HCT116 (cell line): Measurements from ENCODE around the gene COL4A3. TPM values are rescaled to one million over a fixed set of nuclear protein-coding genes. Genes with fewer than 3 reads are reported as not detected.

Experiments
- ATAC-seq: fragments of 200-7000 bp; cut with Tn5 transposase; 2 replicates; pipeline ENCODE4 v1.9.1; 2020; ENCODE audit warnings: mild to moderate bottlenecking, moderate library complexity
- BruUV-seq: library from RNA; stranded (reverse); fragments of 400-500 nt; replicated peaks from 2 replicates; lab custom pipeline; 2021; lab: Mats Ljungman, UMichigan
- CTCF ChIA-PET: fragments of 300-600 bp; sonication (Branson Sonifier 250); formaldehyde crosslinking; loops from one replicate; lab custom pipeline; 2021; ENCODE audit warnings: antibody characterized with exemption; lab: Charles Lee
- POLR2A ChIA-PET: fragments of 300-600, 350-600 bp; sonication (Branson Sonifier 250); formaldehyde crosslinking; loops from one replicate; lab custom pipeline; 2021; ENCODE audit warnings: antibody characterized with exemption; lab: Charles Lee
- RAD21 ChIA-PET, 2 experiments: fragments of 300-600 bp; sonication (Branson Sonifier 250); formaldehyde crosslinking; loops; one replicate each; lab custom pipeline; 2023; ENCODE audit warnings: low total read pairs in 2 of 2; ENCODE audit not compliant: uncharacterized antibody in 2 of 2, unreplicated experiment in 2 of 2, low non-redundant PET in 1 of 2; lab: Charles Lee
- DNase-seq: peaks from one replicate; pipeline ENCODE4 v3.0.0-alpha.2; 2010; ENCODE audit warnings: low read depth, low spot score
- H2AFZ ChIP-seq: fragments of 200-600 bp; shearing (Covaris generic), sonication (generic); 2 replicates; pipeline ENCODE4 v1.6.1; 2017; ENCODE audit warnings: low read depth, mixed run types, mixed read lengths, antibody characterized with exemption, low read length; ENCODE audit not compliant: poor library complexity, severe bottlenecking
- H3K27ac ChIP-seq: 2 replicates; pipeline ENCODE4 v1.5.1; 2012; ENCODE audit warnings: low read depth, low read length
- H3K27me3 ChIP-seq: fragments of 200-600 bp; sonication (generic); 2 replicates; pipeline ENCODE4 v1.6.1; 2016; ENCODE audit warnings: mixed run types, low read length, mixed read lengths; ENCODE audit not compliant: insufficient read depth
- H3K36me3 ChIP-seq, 2 experiments: fragments of 200-500 bp in 1 of 2; fragments of 200-600 bp in 1 of 2; sonication (Bioruptor generic) in 1 of 2; sonication (generic) in 1 of 2; 2 replicates each; pipeline versions ENCODE4 v1.5.1 to v1.6.1; 2014 to 2016; ENCODE audit warnings: low read length in 2 of 2, inconsistent platforms in 1 of 2, mixed read lengths in 1 of 2, mixed run types in 1 of 2; ENCODE audit not compliant: insufficient read depth in 2 of 2, control insufficient read depth in 1 of 2
- H3K4me1 ChIP-seq, 2 experiments: fragments of 200-600 bp in 1 of 2; sonication (generic) in 1 of 2; 2 replicates each; pipeline versions ENCODE4 v1.5.1 to v1.6.1; 2012 to 2017; ENCODE audit warnings: low read length in 2 of 2, inconsistent platforms in 1 of 2, mild to moderate bottlenecking in 1 of 2, mixed read lengths in 1 of 2, mixed run types in 1 of 2, moderate library complexity in 1 of 2; ENCODE audit not compliant: insufficient read depth in 2 of 2, control insufficient read depth in 1 of 2
- H3K4me2 ChIP-seq: fragments of 200-600 bp; sonication (generic); 2 replicates; pipeline ENCODE4 v1.6.1; 2017; ENCODE audit warnings: mixed run types, low read length, mixed read lengths
- H3K4me3 ChIP-seq, 2 experiments: fragments of 200-600 bp in 1 of 2; sonication (generic) in 1 of 2; replicated peaks in 1 of 2; 2 replicates each; pipeline ENCODE4 v1.5.1; 2011 to 2016; ENCODE audit warnings: low read length in 2 of 2, control low read depth in 1 of 2, low read depth in 1 of 2, mild to moderate bottlenecking in 1 of 2, mixed read lengths in 1 of 2, mixed run types in 1 of 2
- H3K79me2 ChIP-seq: fragments of 200-600 bp; sonication (generic); 2 replicates; pipeline ENCODE4 v1.6.1; 2017; ENCODE audit warnings: mild to moderate bottlenecking, mixed run types, low read length, moderate library complexity, mixed read lengths; ENCODE audit not compliant: insufficient read depth
- H3K9ac ChIP-seq: fragments of 200-600 bp; sonication (generic); 2 replicates; pipeline ENCODE4 v1.6.1; 2016; ENCODE audit warnings: low read length, mixed read lengths
- H3K9me2 ChIP-seq: fragments of 200-600 bp; sonication (generic), shearing (Covaris generic); 2 replicates; pipeline ENCODE4 v1.6.1; 2017; ENCODE audit warnings: mixed run types, mild to moderate bottlenecking, moderate library complexity; ENCODE audit not compliant: insufficient read depth
- H3K9me3 ChIP-seq, 2 experiments: fragments of 200-500 bp in 1 of 2; fragments of 200-600 bp in 1 of 2; sonication (Bioruptor generic) in 1 of 2; sonication (generic) in 1 of 2; 2 replicates each; pipeline ENCODE4 v1.6.1; 2014 to 2017; ENCODE audit warnings: low read length in 2 of 2, mixed read lengths in 2 of 2, inconsistent platforms in 1 of 2, low read depth in 1 of 2, mild to moderate bottlenecking in 1 of 2, mixed run types in 1 of 2, moderate library complexity in 1 of 2; ENCODE audit not compliant: control insufficient read depth in 1 of 2, insufficient read depth in 1 of 2
- H4K20me1 ChIP-seq: fragments of 200-600 bp; sonication (generic), shearing (Covaris generic); 2 replicates; pipeline ENCODE4 v1.6.1; 2017; ENCODE audit warnings: mixed run types, mild to moderate bottlenecking, moderate library complexity; ENCODE audit not compliant: insufficient read depth
- CBX3 ChIP-seq: IDR thresholded peaks from 2 replicates; pipeline ENCODE4 v1.6.1; 2012; ENCODE audit warnings: low read depth
- EGR1 ChIP-seq: IDR thresholded peaks from 2 replicates; pipeline ENCODE4 v1.6.1; 2012; ENCODE audit warnings: low read depth
- EZH2 ChIP-seq: fragments of 200-600 bp; sonication (generic); IDR thresholded peaks from 2 replicates; pipeline ENCODE4 v1.6.1; 2017; ENCODE audit warnings: antibody characterized with exemption, mixed run types
- EZH2phosphoT487 ChIP-seq: fragments of 200-600 bp; IDR thresholded peaks from 2 replicates; pipeline ENCODE4 v1.6.1; 2018; ENCODE audit warnings: antibody characterized with exemption, borderline replicate concordance
- FOSL1 ChIP-seq: IDR thresholded peaks from 2 replicates; pipeline ENCODE4 v1.6.1; 2012; ENCODE audit warnings: low read depth
- POLR2AphosphoS5 ChIP-seq: IDR thresholded peaks from 2 replicates; pipeline ENCODE4 v1.6.1; 2011; ENCODE audit warnings: mild to moderate bottlenecking, low read depth, low read length, moderate library complexity
- SIN3A ChIP-seq: IDR thresholded peaks from 2 replicates; pipeline ENCODE4 v1.6.1; 2012; ENCODE audit warnings: low read depth
- SP1 ChIP-seq: IDR thresholded peaks from 2 replicates; pipeline ENCODE4 v1.6.1; 2012; ENCODE audit warnings: low read depth
- SRF ChIP-seq: IDR thresholded peaks from 2 replicates; pipeline ENCODE4 v1.6.1; 2012; ENCODE audit warnings: low read depth
- TCF7L2 ChIP-seq: IDR thresholded peaks from 2 replicates; pipeline ENCODE4 v1.7.0; 2011; ENCODE audit warnings: borderline replicate concordance, inconsistent platforms; ENCODE audit not compliant: insufficient read depth, insufficient read length; ENCODE audit errors: extremely low read depth
- YY1 ChIP-seq: IDR thresholded peaks from 2 replicates; pipeline ENCODE4 v1.6.1; 2011; ENCODE audit warnings: low read length, low read depth, moderate library complexity, mild to moderate bottlenecking; ENCODE audit not compliant: insufficient replicate concordance; ENCODE audit errors: extremely low read depth
- ZFX ChIP-seq: fragments of 450-650 bp; IDR thresholded peaks from 2 replicates; pipeline ENCODE4 v1.6.1; 2017
- ZNF274 ChIP-seq: fragments of 200-500 bp; sonication (Bioruptor generic); IDR thresholded peaks from 2 replicates; pipeline ENCODE4 v1.6.1; 2014; ENCODE audit warnings: mild to moderate bottlenecking, low read depth, low read length, inconsistent platforms
- intact Hi-C: fragments of 100-400 bp; cut with micrococcal nuclease; formaldehyde crosslinking; loops from 2 replicates; pipeline ENCODE4 v1.10.0; 2022
- total RNA-seq: library from RNA; stranded (reverse); gene quantifications from one replicate; pipeline ENCODE4 v1.2.1, GENCODE V29; 2021; ENCODE audit not compliant: unreplicated experiment
- TF ChIP-seq, protein P1 (sequence below): IDR thresholded peaks from 2 replicates; pipeline ENCODE4 v1.6.1; 2012

Gene COL4A3
- total RNA-seq, 1 experiment from 2014 or later: 4.9 TPM

DNA sequence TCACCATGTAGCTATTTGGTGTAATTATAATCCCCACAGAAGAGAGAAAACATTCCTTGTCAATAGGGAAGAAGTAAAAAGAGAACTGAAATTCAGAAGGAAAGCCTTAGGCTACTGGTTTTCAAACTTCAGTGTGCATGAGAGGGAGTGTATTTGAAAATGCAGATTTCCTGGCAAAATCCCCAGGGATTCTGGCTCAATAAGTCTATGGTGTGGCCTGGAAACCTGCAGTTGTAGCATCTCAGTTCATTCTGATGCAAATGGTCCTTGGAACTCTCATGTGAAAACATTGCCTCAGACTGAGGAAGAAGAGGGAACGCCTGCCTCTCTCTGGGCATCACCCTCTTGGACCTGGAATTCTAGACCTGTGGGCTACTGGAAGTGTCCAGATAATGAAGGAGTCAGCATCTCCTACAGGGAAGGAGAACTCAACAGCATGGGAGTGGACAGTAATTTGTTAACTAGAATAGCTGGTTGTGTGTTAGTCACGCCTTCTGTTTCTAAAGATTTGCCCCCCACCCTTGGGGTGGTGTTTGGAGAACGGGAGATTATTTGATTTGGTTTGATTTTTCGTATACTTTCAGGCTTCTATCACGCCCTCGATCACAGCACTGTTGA, 21.3 kb downstream of the COL4A3 start:
- Histone ChIP-seq H3K36me3 (no peaks in the 10 kb centered on the region), H4K20me1 (no peaks in the 10 kb centered on the region), H3K9ac (no peak overlapping the region), H3K4me1 (peaks cover under 1 to 19% of the 10 kb centered on the region in 2 experiments; a peak in 3 of 4 replicates), H3K9me2 (0 out of 2 replicates have a peak, but pooled peaks cover 3% of the 10 kb centered on the region), H3K27me3 (no peaks in the 10 kb centered on the region), H3K4me2 (no peak overlapping the region), H2AFZ (no peak overlapping the region), H3K9me3 (no peaks in the 10 kb centered on the region), H3K4me3 (no peak overlapping the region), H3K27ac (no peak overlapping the region), H3K79me2 (no peaks in the 10 kb centered on the region)
- RAD21 ChIA-PET: no interaction called here
- POLR2A ChIA-PET: no interaction called here
- ATAC-seq: no peak
- no peak for DNase-seq
- CTCF ChIA-PET: interaction anchor here (1.7 kb wide), 1 partner anchor 9 kb away, joined by 6 read pairs; no protein-coding TSS in a partner anchor
- BruUV-seq: no TSS peak
- intact Hi-C loops: no loop called here
- TF ChIP-seq CBX3 (no peak), EZH2phosphoT487 (no peak), SIN3A (no peak), EZH2 (no peak)
- TF ChIP-seq, protein P1, sequence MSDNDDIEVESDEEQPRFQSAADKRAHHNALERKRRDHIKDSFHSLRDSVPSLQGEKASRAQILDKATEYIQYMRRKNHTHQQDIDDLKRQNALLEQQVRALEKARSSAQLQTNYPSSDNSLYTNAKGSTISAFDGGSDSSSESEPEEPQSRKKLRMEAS: no peak

DNA sequence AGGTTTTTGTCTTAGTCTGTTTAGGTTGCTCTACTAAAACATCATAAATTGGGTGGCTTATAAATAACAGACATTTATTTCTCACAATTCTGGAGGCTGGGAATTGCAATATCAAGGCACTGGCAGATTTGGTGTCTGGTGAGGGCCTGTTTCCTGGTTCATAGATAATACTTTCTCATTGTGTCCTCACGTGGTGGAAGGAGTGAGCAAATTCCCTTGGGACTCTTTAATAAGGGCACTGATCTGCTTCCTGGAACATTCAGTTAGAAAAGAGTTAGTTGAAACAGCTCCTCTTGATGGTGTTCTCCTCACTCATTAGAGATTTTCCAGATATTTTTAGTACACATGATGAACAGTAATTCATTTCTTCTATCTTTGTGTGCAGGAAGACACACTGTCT, 22.3 kb downstream of the COL4A3 start:
- ChIA-PET POLR2A (no interaction called here), CTCF (interaction anchor here (1.7 kb wide), 1 partner anchor 10 kb away, joined by 6 read pairs; no protein-coding TSS in a partner anchor), RAD21 (no interaction called here)
- H3K4me2 ChIP-seq: no peak overlapping the region
- ATAC-seq: no peak
- no TSS peak for BruUV-seq
- H3K36me3 ChIP-seq: no peaks in the 10 kb centered on the region
- no peak overlapping the region for H3K27ac ChIP-seq
- H4K20me1 ChIP-seq: no peaks in the 10 kb centered on the region
- DNase-seq: no peak
- no peaks in the 10 kb centered on the region for H3K9me3 ChIP-seq
- no peak overlapping the region for H3K4me3 ChIP-seq
- TF ChIP-seq, protein P1: no peak
- TF ChIP-seq FOSL1 (no peak), EGR1 (no peak), SP1 (no peak), EZH2 (no peak), TCF7L2 (no peak), YY1 (no peak), SRF (no peak), SIN3A (no peak), ZNF274 (no peak), ZFX (no peak), POLR2AphosphoS5 (no peak)
- H2AFZ ChIP-seq: no peak overlapping the region
- no peaks in the 10 kb centered on the region for H3K27me3 ChIP-seq
- intact Hi-C loops: no loop called here
- H3K9ac ChIP-seq: no peak overlapping the region
- 0 out of 2 replicates have a peak, but pooled peaks cover 3% of the 10 kb centered on the region for H3K9me2 ChIP-seq
- H3K4me1 ChIP-seq: peaks cover 11 to 28% of the 10 kb centered on the region in 2 experiments
- H3K79me2 ChIP-seq: no peaks in the 10 kb centered on the region
